Esophagus squamous epithelium (tissue), 4 donors: ENCODE results near the gene C15orf40.

Experiments
- POLR2A ChIP-seq, 4 donors: fragments of 450-650 bp; IDR thresholded peaks; one replicate each; pipeline ENCODE4 v1.6.1; 2017; ENCODE audit warnings: antibody characterized with exemption in 4 of 4, mild to moderate bottlenecking in 4 of 4, moderate library complexity in 3 of 4
- TF ChIP-seq, protein P1 (sequence below), 6 experiments: fragments of 450-650 bp in 4 of 6; fragments of 200-600 bp in 2 of 6; sonication (generic) in 2 of 6; IDR thresholded peaks; one replicate each; pipeline ENCODE4 v1.5.1; 2016 to 2019; ENCODE audit warnings: antibody characterized with exemption in 6 of 6, mild to moderate bottlenecking in 4 of 6, moderate library complexity in 4 of 6

DNA sequence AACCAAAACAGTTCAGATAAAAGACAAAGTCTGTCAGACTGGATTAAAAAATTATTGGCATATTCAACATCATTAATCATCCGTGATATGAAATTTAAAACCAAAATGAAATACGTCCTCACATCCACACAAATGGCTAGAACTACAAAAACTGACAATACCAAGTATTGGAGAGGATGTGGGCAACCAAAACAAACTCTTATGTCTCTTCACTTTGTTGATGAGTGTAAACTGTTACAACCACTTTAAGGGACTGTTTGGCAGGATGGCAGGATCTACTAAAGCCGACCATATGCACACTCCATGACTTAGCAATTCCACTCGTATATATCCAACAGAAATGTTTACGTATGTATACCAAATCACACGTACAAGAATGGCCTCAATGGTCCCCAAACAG, 24.8 kb upstream of the C15orf40 start:
- TF ChIP-seq, protein P1, sequence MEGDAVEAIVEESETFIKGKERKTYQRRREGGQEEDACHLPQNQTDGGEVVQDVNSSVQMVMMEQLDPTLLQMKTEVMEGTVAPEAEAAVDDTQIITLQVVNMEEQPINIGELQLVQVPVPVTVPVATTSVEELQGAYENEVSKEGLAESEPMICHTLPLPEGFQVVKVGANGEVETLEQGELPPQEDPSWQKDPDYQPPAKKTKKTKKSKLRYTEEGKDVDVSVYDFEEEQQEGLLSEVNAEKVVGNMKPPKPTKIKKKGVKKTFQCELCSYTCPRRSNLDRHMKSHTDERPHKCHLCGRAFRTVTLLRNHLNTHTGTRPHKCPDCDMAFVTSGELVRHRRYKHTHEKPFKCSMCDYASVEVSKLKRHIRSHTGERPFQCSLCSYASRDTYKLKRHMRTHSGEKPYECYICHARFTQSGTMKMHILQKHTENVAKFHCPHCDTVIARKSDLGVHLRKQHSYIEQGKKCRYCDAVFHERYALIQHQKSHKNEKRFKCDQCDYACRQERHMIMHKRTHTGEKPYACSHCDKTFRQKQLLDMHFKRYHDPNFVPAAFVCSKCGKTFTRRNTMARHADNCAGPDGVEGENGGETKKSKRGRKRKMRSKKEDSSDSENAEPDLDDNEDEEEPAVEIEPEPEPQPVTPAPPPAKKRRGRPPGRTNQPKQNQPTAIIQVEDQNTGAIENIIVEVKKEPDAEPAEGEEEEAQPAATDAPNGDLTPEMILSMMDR (IDR thresholded peaks at IDR 0.05), result no peak
- TF ChIP-seq POLR2A (IDR thresholded peaks at IDR 0.05), result no peak
